ENCODE measurements around the gene TMEM164.

GRCh38 chrX:110000000-110000399 lies 2.9 kb upstream of the TMEM164 start:
- TF ChIP-seq POLR2AphosphoS5 (IDR thresholded peaks at IDR 0.05) (no peak), CTCF (IDR thresholded peaks at IDR 0.05) (no peak), POLR2A (IDR thresholded peaks at IDR 0.05) (no peak)
